GM19035 (cell line): ENCODE results near the gene TRABD2B.
A peak's percentile ranks its signal among the peaks of the same experiment; 100 is the strongest.

Experiments
- ATAC-seq: cut with Tn5 transposase; IDR thresholded peaks from one replicate; pipeline ENCODE4 v1.9.1; 2021; ENCODE audit not compliant: unreplicated experiment

The TRABD2B gene

DNA sequence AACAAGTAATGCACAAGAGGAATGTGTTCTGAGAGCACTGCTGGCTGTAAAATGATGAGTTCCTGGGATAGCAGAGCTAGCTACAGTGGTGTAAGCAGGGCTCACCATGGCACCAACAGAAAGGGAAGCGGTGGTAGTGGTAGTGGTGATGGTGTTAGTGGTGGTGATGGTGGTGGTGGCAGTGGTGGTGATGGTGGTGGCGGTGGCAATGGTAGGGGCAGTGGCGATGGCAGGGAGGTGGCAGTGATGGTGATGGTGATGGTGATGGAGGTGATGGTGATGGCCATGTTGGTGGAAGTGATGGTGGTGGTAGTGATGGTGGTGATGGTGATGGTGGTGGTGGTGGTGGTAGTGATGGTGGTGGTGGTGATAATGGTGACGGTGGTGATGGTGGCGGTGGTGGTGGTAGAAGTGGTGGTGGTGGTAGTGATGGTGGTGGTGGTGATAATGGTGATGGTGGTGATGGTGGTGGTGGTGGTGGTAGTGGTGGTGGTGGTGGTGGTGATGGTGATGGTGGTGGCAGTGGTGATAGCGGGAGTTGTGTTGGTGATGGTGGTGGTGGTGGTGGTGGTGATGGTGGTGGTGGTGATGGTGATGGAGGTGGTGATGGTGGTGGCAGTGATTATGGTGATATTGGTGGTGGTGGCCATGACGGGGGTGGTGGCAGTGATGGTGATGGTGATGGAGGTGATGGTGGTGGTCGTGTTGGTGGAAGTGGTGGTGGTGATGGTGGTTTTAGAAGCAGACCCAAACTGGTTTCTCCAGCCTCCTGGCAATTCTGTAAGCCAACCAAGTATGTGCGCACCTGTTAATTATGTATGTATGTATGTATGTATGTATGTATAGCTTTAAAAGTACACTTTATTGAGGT, 254.1 kb downstream of the TRABD2B start:
- no peak for ATAC-seq

DNA sequence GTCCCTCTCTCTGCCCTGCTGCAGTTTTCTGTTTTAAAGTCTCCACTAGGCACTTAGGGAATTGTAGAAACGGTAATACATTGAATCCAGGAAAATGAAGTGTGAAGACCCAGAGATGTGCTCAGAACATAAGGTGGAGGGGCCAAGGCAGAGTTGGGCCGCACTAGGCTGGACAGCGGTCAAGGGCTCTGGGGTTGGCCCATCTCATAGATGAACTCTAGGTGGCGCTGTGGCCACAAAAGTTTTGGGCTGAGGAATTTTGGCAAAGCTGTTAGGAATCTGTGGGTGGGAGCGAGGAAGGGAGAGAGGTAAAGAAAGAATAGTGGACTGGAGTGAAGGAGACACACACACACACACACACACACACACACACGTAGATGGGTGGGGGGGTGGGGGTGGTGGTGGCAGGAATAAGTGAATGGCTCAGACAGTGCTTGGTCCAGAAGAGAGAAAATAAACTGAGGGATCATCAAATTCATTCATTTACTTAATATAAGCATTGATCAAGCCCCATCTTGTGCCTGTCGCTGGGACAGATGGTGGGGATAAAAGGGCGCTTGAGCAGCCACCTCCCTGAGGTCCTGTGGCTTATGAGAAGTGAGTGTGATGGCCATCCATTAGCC, 258.5 kb downstream of the TRABD2B start:
- ATAC-seq: no peak

DNA sequence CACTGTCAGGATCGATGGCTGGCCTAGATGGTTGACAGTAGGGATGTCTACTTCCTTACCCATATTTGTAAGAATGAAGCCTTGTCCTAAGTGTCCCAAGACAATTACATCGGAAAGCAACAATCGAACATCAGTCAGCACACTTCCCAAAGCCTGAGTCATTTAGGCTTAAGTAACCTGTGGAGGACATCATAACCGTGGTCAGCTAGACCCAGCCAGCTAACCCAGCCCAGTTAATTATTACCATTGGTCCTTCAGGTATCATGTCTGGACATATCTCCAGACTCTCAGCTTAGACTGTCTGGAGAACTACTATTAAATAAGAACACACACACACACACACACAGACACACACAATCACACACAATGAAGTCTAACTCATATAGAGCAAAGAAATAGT, 264.7 kb downstream of the TRABD2B start:
- no peak for ATAC-seq

DNA sequence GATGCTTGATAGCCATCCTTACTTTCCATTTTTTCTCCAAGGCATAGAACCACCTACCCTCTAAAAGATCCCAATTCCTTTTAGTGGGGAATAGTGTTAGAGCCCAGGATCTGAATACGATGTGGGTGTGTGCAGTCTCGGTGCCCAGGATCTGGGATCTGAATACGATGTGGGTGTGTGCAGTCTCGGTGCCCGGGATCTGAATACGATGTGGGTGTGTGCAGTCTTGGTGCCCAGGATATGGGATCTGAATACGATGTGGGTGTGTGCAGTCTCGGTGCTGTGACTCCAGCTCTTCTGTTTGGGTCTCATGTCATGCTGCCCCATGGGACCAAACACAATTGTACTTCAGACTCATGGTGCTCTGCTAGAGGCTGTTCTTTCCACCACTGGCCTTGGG, 265.5 kb downstream of the TRABD2B start:
- ATAC-seq: no peak

- ATAC-seq: no peak
Observed at GRCh38 chr1:47729685-47730084, 267.5 kb downstream of the TRABD2B start.

DNA sequence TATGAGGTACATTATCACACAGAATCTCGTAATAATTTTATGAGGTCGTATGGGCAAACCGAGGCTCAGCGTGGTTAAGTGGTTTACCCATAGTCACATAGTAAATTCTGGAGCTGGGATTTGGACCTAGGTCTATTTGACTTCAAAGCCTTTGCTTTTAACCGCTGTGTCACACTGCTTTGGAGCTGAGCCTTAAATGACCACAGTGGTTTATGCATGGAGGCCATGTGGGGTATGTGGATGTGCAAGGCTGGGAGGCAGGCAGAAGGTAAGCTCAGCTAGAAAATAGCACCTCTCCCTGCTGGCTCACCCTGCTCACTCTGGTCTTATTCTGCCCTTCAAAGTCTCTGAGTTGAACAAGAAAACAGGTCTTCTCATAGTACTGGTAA, 269.5 kb downstream of the TRABD2B start:
- ATAC-seq: no peak

- no peak for ATAC-seq
Observed at GRCh38 chr1:47727051-47727696, 270.0 kb downstream of the TRABD2B start.

GRCh38 chr1:47725992-47726855, 271.0 kb downstream of the TRABD2B start:
- peak; percentile 89 for ATAC-seq

GRCh38 chr1:47725511-47725991, 271.6 kb downstream of the TRABD2B start:
- ATAC-seq: no peak

- ATAC-seq: no peak
Observed at GRCh38 chr1:47725000-47725473, 272.1 kb downstream of the TRABD2B start.

DNA sequence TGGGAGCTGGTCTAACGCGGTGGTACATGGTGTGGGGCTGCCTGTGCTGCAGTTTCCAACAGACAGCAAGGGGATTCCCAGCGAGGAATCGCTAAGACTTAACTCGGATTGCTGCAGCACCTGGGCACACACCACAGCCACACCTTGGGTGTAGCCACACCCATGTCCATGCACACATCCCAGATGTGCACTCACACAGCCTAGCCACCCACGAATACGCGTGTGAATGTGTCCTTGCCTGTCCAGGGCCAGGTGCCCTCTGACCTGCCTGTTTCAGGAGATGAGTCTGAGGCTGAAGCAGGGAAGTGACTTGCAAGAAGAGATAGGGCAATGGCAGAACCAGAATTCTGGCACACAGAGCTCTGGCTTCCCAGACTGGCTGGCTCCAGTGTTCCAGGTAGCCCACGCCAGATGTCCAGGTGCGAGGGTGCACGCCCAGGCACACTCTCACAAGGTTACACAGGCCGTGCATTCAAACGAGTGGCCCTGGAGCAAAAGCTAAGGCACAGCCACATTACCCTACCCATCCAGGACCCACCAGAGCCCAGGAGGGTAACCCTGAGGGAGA, 272.7 kb downstream of the TRABD2B start:
- no peak for ATAC-seq

DNA sequence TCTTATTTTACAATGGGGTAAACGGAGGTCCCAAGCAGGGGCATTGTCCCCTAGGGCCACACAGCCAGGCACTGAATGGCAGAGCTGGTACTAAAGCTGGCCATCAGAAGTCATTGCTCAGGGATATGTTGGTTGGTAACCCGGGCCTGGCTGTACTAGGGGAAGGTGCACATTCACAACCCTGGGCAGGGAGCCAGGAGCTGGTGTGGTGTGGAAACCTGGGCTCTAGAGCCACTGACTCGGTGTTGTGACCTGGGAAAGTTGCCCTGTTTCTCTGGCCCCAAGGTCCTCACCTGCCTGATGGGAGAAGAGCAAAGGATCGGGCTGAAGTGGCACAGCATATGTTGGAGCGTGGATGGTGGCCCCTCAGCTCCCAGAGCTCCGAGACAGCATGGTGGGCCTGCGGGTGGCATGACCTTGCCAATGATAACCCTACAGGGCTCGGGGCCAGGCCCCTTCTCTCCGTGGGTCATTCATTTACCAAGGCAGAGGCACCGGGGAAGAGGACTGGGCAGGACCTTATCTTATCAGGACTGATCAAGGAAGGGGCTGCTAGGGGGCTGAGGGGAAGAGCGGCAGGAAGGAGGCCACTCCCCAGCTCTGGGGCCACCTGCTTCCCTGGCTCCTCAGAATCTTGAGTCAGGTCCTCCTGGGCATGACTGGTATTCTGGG, 274.1 kb downstream of the TRABD2B start:
- ATAC-seq: no peak

DNA sequence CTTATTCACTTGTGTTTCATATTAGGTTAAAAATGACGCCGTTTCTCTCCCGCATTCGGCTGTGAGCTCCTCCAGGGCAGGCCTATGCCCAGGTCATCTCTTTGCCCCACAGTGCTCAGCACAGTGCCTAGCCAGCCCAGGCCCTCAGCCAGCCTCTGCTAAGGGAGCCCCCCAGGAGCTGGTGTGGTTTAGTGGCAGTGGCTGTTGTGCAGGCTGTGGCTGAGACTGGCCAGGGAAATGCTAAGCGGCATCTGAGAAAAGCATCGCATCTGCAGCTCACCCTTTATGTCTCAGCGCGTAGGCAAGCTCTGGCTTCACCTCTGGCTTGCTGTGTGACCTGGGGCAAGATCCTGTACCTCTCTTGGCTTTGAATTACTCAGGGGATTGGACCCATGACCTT, 275.1 kb downstream of the TRABD2B start:
- ATAC-seq: no peak

DNA sequence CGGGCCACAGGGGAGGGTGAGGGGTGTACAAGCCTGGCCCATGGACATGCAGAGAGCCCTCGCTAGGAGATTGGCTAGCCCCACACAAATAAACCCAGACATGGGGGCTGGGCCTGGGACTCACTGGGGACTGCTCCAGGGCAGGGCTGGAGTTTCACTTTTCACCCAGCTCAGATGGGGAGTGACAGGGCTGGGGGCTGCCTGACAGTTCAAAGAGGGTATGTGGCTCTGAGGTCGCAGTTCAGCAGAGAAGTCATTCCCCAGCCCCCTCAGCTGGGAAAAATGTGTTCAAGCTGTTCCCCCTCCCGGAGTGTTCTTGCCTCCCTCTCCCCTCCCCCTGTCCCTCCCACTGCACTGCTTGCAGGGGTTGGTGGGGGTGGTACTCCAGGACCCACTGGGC, 277.1 kb downstream of the TRABD2B start:
- no peak for ATAC-seq

DNA sequence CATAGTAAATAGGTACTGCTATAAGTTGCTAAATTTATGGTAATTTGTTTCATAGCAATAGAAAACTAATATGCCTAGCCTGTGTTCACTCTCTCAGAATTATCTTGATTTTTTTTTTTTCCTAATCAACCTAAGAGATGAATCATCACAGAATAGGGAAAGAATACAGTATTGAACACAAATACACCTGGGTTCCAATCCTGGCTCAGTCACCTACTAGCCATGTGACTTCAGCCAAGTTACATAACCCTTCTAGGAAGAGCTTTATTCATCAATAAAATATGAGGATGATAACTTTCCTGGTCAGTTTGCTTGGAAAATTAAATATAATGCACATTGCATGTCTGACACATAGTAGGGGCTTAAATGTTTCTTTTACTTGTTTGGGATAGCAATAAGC, 279.8 kb downstream of the TRABD2B start:
- ATAC-seq: no peak

DNA sequence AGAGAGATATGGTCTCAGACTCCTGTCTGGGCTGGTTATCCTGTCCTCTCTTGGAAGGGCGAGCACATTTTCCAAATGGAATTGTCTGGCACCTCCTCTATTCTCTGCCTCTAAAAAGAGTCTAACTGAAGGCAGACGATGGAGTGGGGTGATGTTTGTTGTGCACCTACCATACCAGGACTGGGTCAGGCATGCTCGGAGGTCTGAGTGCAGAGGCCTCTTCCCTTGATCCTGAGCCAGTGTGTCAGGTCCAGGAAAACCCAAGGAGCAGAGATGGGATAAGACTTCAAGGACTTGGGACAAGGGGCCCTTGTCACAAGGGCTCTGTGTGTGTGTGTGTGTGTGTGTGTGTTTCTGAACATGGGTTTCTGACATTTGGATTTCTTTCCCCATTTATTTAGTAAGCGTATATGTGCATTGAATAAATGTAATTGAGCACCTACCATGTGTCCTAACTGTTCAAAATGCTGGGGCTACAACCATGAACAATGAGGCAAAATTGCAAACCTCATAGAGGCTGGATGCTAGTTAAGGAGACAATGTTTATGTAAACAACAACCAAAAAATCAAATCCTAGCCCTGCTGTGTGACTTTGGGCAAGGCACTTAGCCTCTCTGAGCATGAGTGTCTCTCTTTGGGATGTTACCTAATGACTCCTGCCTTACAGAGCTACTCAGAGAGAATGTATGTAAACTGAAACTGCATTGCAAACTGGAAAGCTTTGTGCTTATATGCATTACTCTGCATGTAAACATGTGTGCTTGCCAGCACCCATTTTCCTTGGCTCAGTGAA, 283.0 kb downstream of the TRABD2B start:
- ATAC-seq: no peak

DNA sequence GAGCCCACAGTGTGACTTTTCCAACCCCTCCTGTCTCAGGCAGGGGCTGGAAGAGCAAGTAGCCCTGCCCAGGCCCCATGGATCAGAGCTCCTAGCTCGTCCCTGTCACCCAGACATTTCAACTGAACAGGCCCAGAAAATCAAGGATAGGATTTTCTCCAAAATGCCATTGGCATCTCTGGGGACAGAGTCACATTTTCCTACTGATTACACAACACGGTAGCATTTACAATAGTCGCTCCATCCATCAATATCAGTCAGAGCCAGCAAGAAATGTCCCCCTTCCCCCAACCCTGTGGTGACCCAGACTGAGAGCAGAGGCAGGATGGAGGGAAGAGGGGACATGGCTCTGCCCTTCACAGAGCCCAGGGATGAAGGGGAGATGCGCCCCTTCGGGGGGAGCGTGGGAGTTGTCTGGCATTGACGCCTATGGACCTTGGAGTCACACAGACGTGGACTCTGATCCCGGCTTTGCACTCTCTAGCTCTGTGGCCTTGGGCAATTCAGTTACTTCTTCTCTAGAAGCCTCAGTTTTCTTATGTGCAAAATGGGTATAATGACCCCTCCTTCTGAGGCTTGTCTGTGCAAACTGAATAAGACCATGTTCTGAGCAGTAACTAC, 283.7 kb downstream of the TRABD2B start:
- ATAC-seq: no peak

GRCh38 chr1:47712596-47713299, 284.4 kb downstream of the TRABD2B start:
- no peak for ATAC-seq
